A549 (cell line): ENCODE measurements around the gene YDJC.

Experiments used
- CTCF ChIP-seq: fragments of >200 bp; sonication (Bioruptor Twin); formaldehyde crosslinking; IDR thresholded peaks from 3 replicates; pipeline ENCODE4 v1.5.1; 2016
- EP300 ChIP-seq, 2 experiments: fragments of >200 bp; sonication (Bioruptor Twin); formaldehyde crosslinking; IDR thresholded peaks; 2 replicates in 1 of 2; 3 replicates in 1 of 2; pipeline ENCODE4 v1.6.1; 2016 to 2017
- HDAC2 ChIP-seq: fragments of 200-600 bp; sonication (generic); IDR thresholded peaks from 2 replicates; pipeline ENCODE4 v1.6.1; 2016
- HMGXB4 ChIP-seq: fragments of 250-450 bp; sonication (Bioruptor Pico); IDR thresholded peaks from 2 replicates; pipeline ENCODE4 v1.5.0; 2021; ENCODE audit warnings: mild to moderate bottlenecking, moderate library complexity, borderline replicate concordance
- KDM1A ChIP-seq: fragments of 200-600 bp; sonication (generic); IDR thresholded peaks from 2 replicates; pipeline ENCODE4 v1.6.1; 2016; ENCODE audit warnings: low read depth, mild to moderate bottlenecking
- MAX ChIP-seq: IDR thresholded peaks from 2 replicates; pipeline ENCODE4 v1.6.1; 2012
- MAZ ChIP-seq: fragments of 150-350 bp; IDR thresholded peaks from 2 replicates; pipeline ENCODE4 v1.6.1; 2014; ENCODE audit warnings: antibody characterized with exemption, low read depth, low read length, borderline replicate concordance
- POLR2A ChIP-seq: IDR thresholded peaks from 2 replicates; pipeline ENCODE4 v1.6.1; 2012; ENCODE audit warnings: mild to moderate bottlenecking, low read length
- POLR2AphosphoS2 ChIP-seq: conservative IDR thresholded peaks from 2 replicates; pipeline ENCODE4 v1.6.1; 2012; ENCODE audit warnings: low read length, improper control_type of control experiment, inconsistent platforms
- RCOR1 ChIP-seq: fragments of 150-350 bp; IDR thresholded peaks from 2 replicates; pipeline ENCODE4 v1.6.1; 2014; ENCODE audit warnings: antibody characterized with exemption, low read length, low read depth
- REST ChIP-seq: fragments of 200-600 bp; sonication (generic); IDR thresholded peaks from 2 replicates; pipeline ENCODE4 v1.6.1; 2016; ENCODE audit warnings: antibody characterized with exemption, mild to moderate bottlenecking, moderate library complexity
- SMC3 ChIP-seq: fragments of >200 bp; sonication (Bioruptor Twin); formaldehyde crosslinking; IDR thresholded peaks from 3 replicates; pipeline ENCODE4 v1.6.1; 2018; ENCODE audit warnings: inconsistent platforms

- no peak for TF ChIP-seq HMGXB4 (CRISPR knock-in tag)
- peak; percentile 54 for TF ChIP-seq CTCF
- no peak for TF ChIP-seq REST
- no peak for TF ChIP-seq EP300 (IDR thresholded peaks at IDR 0.05)
- TF ChIP-seq HDAC2 = no peak
- no peak for TF ChIP-seq RCOR1
- peak; percentile 79 for TF ChIP-seq POLR2A
- TF ChIP-seq MAZ = no peak
- TF ChIP-seq SMC3 = no peak; the same call in 1 of the 3 replicates
- TF ChIP-seq KDM1A = no peak
- peak; percentile 100 for TF ChIP-seq MAX
- no peak for TF ChIP-seq POLR2AphosphoS2
These were observed at the start of gene YDJC for GRCh38 chr22:21629255-21630149.
